ENCODE data around the gene MADD.
A peak's percentile ranks its signal among the peaks of the same experiment; 100 is the strongest.

The MADD gene

GRCh38 chr11:47372422-47372821 lies 102.5 kb downstream of the MADD start:
- H3K27me3 ChIP-seq (ENCODE audit: control insufficient read depth in 1 of 2, insufficient read depth in 2 of 2, low read length in 2 of 2) = no peaks in the 10 kb centered on the region
- H3K9ac ChIP-seq (ENCODE audit: low read depth in 1 of 2, low read length in 2 of 2) = no peak overlapping the region
- no peak overlapping the region for H3K4me3 ChIP-seq (ENCODE audit: low read depth in 1 of 2, low read length in 2 of 2)
- no peaks in the 10 kb centered on the region for H3K9me3 ChIP-seq (ENCODE audit: control insufficient read depth in 1 of 2, low read length in 2 of 2)
- no peaks in the 10 kb centered on the region for H3K4me1 ChIP-seq (ENCODE audit: control insufficient read depth in 1 of 2, insufficient read depth in 2 of 2, low read length in 2 of 2)
- H3K27ac ChIP-seq (ENCODE audit: low read depth, low read length) = no peak overlapping the region
- no peaks in the 10 kb centered on the region for H3K36me3 ChIP-seq (ENCODE audit: control insufficient read depth in 1 of 2, insufficient read depth in 2 of 2, low read length in 2 of 2)

GRCh38 chr11:47373876-47374719 lies 104.2 kb downstream of the MADD start:
- H3K36me3 ChIP-seq (ENCODE audit: control insufficient read depth in 1 of 2, insufficient read depth in 2 of 2, low read length in 2 of 2) = no peaks in the 10 kb centered on the region
- H3K27ac ChIP-seq (ENCODE audit: low read depth, low read length) = no peak overlapping the region
- no peaks in the 10 kb centered on the region for H3K4me1 ChIP-seq (ENCODE audit: control insufficient read depth in 1 of 2, insufficient read depth in 2 of 2, low read length in 2 of 2)
- no peaks in the 10 kb centered on the region for H3K27me3 ChIP-seq (ENCODE audit: control insufficient read depth in 1 of 2, insufficient read depth in 2 of 2, low read length in 2 of 2)
- peak overlapping the region in 1 of 2 donors; percentile 14 for H3K9ac ChIP-seq (ENCODE audit: low read depth in 1 of 2, low read length in 2 of 2)
- H3K4me3 ChIP-seq (ENCODE audit: low read depth in 1 of 2, low read length in 2 of 2) = no peak overlapping the region
- no peaks in the 10 kb centered on the region for H3K9me3 ChIP-seq (ENCODE audit: control insufficient read depth in 1 of 2, low read length in 2 of 2)

DNA sequence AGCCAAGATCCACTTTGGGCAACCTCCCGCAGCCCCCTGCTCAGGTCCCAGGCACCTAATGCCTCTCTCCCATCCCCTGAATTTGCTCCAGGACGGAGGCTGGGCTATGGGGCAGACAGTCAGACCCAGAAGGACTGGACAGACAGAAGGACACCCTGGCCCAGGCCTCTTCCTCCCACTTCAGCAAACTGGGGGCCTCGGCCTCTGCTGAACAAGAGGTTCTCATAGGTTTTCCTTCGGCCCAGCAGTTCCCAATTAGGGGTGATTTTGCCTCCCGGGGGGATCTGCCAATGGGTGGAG lies 104.7 kb downstream of the MADD start:
- peak overlapping the region in 1 of 2 donors; percentile 14 for H3K9ac ChIP-seq (ENCODE audit: low read depth in 1 of 2, low read length in 2 of 2)
- no peaks in the 10 kb centered on the region for H3K4me1 ChIP-seq (ENCODE audit: control insufficient read depth in 1 of 2, insufficient read depth in 2 of 2, low read length in 2 of 2)
- H3K36me3 ChIP-seq (ENCODE audit: control insufficient read depth in 1 of 2, insufficient read depth in 2 of 2, low read length in 2 of 2) = no peaks in the 10 kb centered on the region
- H3K4me3 ChIP-seq (ENCODE audit: low read depth in 1 of 2, low read length in 2 of 2) = no peak overlapping the region
- H3K27me3 ChIP-seq (ENCODE audit: control insufficient read depth in 1 of 2, insufficient read depth in 2 of 2, low read length in 2 of 2) = no peaks in the 10 kb centered on the region
- H3K27ac ChIP-seq (ENCODE audit: low read depth, low read length) = no peak overlapping the region
- H3K9me3 ChIP-seq (ENCODE audit: control insufficient read depth in 1 of 2, low read length in 2 of 2) = no peaks in the 10 kb centered on the region

DNA sequence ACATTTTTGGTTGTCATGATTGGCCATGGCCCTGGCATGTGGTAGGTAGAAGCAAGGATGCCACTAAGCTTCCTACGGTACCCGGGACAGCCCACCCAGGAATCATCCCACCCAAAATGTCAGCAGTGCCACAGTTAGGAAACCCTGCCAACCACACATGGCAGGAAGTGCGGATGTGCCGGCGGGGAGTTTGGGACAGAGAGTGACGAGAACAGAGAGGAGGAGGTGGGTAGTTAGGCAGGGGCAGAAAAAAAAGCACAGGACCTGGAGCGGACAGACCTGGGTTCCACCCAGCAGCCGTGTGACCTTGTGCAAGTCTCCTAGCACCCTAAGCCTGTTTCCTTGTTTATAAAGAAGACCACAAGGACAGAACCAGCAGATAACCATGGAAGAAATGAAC lies 105.1 kb downstream of the MADD start:
- Histone ChIP-seq H3K9me3 (ENCODE audit: control insufficient read depth in 1 of 2, low read length in 2 of 2) (no peaks in the 10 kb centered on the region), H3K4me3 (ENCODE audit: low read depth in 1 of 2, low read length in 2 of 2) (peak overlapping the region in 1 of 2 donors; percentile 57), H3K36me3 (ENCODE audit: control insufficient read depth in 1 of 2, insufficient read depth in 2 of 2, low read length in 2 of 2) (no peaks in the 10 kb centered on the region), H3K4me1 (ENCODE audit: control insufficient read depth in 1 of 2, insufficient read depth in 2 of 2, low read length in 2 of 2) (no peaks in the 10 kb centered on the region), H3K27me3 (ENCODE audit: control insufficient read depth in 1 of 2, insufficient read depth in 2 of 2, low read length in 2 of 2) (no peaks in the 10 kb centered on the region), H3K27ac (ENCODE audit: low read depth, low read length) (no peak overlapping the region), H3K9ac (ENCODE audit: low read depth in 1 of 2, low read length in 2 of 2) (no peak overlapping the region)

DNA sequence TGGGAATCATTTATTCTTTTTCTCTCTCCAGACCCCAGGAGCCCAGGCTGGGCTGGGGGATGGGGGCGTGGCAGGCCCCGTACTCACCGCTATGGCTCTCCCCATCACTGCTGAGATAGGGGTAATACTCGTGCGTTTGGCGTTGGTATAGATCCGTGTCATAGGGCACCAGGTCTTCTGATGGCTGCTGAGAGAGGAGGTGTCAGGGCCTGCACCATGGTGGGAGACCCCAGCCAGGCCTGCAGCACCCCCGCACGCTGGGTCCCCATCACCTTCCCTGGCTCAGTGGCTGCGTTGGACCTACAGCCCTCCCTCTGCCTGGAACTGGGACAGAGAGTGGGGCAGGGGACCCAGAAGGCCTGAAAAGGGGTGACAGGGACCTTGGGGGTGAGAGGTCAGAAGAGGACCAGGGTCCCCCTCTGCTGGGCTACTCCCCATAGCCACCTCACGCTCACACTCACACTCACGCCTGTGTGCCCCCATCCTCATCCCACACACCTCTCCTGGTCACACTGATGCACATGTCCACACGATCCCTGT lies 105.7 kb downstream of the MADD start:
- Histone ChIP-seq H3K36me3 (ENCODE audit: control insufficient read depth in 1 of 2, insufficient read depth in 2 of 2, low read length in 2 of 2) (no peaks in the 10 kb centered on the region), H3K27me3 (ENCODE audit: control insufficient read depth in 1 of 2, insufficient read depth in 2 of 2, low read length in 2 of 2) (no peaks in the 10 kb centered on the region), H3K9ac (ENCODE audit: low read depth in 1 of 2, low read length in 2 of 2) (no peak overlapping the region), H3K4me3 (ENCODE audit: low read depth in 1 of 2, low read length in 2 of 2) (peak overlapping the region; percentile 57 to 65), H3K4me1 (ENCODE audit: control insufficient read depth in 1 of 2, insufficient read depth in 2 of 2, low read length in 2 of 2) (no peaks in the 10 kb centered on the region), H3K9me3 (ENCODE audit: control insufficient read depth in 1 of 2, low read length in 2 of 2) (no peaks in the 10 kb centered on the region), H3K27ac (ENCODE audit: low read depth, low read length) (no peak overlapping the region)

DNA sequence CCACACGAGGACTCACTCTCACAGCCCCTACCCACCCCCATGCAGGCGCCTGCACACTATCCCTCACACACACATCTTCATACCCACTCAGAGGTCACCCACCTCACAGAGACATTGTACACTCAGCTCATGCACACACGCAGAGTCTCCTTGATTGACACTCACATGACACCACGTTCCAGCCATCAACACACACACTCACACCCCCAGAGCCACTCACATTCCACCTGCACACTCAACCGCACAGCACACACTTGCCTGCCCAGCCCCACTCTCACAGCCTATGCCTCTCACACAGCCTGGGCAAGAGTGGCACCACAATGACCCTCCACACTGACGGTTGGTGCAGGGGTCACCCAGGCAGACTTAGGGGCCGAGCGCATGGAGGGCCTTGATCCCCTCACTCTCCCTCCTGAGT lies 106.2 kb downstream of the MADD start:
- Histone ChIP-seq H3K9me3 (ENCODE audit: control insufficient read depth in 1 of 2, low read length in 2 of 2) (no peaks in the 10 kb centered on the region), H3K4me1 (ENCODE audit: control insufficient read depth in 1 of 2, insufficient read depth in 2 of 2, low read length in 2 of 2) (no peaks in the 10 kb centered on the region), H3K27ac (ENCODE audit: low read depth, low read length) (no peak overlapping the region), H3K36me3 (ENCODE audit: control insufficient read depth in 1 of 2, insufficient read depth in 2 of 2, low read length in 2 of 2) (no peaks in the 10 kb centered on the region), H3K4me3 (ENCODE audit: low read depth in 1 of 2, low read length in 2 of 2) (peak overlapping the region; percentile 57 to 65), H3K9ac (ENCODE audit: low read depth in 1 of 2, low read length in 2 of 2) (peak overlapping the region in 1 of 2 donors; percentile 25), H3K27me3 (ENCODE audit: control insufficient read depth in 1 of 2, insufficient read depth in 2 of 2, low read length in 2 of 2) (no peaks in the 10 kb centered on the region)

DNA sequence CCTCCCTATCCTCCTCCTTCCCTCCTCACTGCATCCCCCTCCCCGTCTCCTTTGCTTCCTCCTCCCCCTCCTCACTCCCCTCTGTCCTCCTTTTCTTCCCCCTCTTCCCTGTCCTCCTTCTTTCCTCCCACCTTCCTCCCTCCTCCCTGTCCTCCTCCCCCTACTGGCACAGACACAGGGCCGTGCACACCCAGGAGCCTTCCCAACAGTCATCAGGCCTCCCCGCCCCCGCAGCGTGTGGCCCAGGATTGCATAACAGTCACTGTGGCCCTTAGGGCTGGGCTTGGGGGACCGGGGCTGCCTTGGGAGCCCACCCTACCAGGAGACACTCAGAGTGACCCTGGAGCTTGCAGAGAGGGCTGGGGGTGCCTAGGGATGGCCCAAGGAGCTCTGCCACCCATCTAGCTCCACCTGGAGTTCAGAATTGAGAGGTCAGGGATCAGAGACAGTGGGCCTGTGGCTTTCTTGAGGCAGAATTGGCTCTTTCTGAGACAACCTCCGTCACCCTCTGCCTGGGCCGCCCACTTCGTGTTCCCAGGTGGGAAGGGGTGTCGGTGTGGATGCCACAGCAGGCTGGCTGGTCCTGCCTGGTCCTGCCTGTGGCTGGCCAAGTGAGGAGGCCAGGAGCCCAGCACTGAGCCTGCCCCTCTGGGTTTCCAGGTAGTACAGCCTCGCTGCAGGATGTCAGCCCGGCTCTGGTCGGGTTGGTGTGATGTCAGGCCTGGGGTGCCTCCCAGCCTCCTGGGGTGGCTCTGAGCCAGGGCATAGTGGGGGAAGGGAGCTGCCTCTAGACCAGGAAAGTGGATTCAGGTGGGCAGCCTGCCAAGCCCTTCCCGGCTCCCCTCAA lies 106.8 kb downstream of the MADD start:
- Histone ChIP-seq H3K4me3 (ENCODE audit: low read depth in 1 of 2, low read length in 2 of 2) (peak overlapping the region; percentile 63 to 65), H3K4me1 (ENCODE audit: control insufficient read depth in 1 of 2, insufficient read depth in 2 of 2, low read length in 2 of 2) (no peaks in the 10 kb centered on the region), H3K9me3 (ENCODE audit: control insufficient read depth in 1 of 2, low read length in 2 of 2) (no peaks in the 10 kb centered on the region), H3K27me3 (ENCODE audit: control insufficient read depth in 1 of 2, insufficient read depth in 2 of 2, low read length in 2 of 2) (no peaks in the 10 kb centered on the region), H3K9ac (ENCODE audit: low read depth in 1 of 2, low read length in 2 of 2) (peak overlapping the region; percentile 38 to 51), H3K27ac (ENCODE audit: low read depth, low read length) (no peak overlapping the region), H3K36me3 (ENCODE audit: control insufficient read depth in 1 of 2, insufficient read depth in 2 of 2, low read length in 2 of 2) (no peaks in the 10 kb centered on the region)

DNA sequence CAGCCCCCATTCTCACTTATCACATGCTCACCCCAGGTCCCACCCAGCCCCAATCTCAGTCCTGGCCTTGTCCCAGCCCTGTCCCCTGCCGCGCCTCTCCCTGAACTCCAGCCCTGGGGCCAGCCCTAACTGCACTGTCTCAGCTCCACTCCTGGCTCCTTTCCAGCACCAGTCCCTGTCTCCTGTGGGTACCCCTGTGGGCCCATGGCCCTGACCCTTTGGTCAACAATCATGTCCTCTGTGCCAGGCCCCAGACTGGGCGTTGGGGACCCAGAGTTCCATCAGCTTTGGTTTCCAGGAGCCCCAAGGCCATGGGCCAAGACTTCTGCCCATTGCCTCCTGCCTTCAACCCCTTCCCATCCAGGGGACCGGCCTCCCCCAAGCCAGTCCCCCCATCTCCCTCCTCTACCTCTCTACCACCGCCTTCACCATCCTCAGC lies 107.7 kb downstream of the MADD start:
- H3K36me3 ChIP-seq (ENCODE audit: control insufficient read depth in 1 of 2, insufficient read depth in 2 of 2, low read length in 2 of 2) = no peaks in the 10 kb centered on the region
- peak overlapping the region; percentile 22 for H3K27ac ChIP-seq (ENCODE audit: low read depth, low read length)
- peak overlapping the region; percentile 63 to 65 for H3K4me3 ChIP-seq (ENCODE audit: low read depth in 1 of 2, low read length in 2 of 2)
- H3K9me3 ChIP-seq (ENCODE audit: control insufficient read depth in 1 of 2, low read length in 2 of 2) = no peaks in the 10 kb centered on the region
- H3K9ac ChIP-seq (ENCODE audit: low read depth in 1 of 2, low read length in 2 of 2) = peak overlapping the region; percentile 44 to 51
- H3K4me1 ChIP-seq (ENCODE audit: control insufficient read depth in 1 of 2, insufficient read depth in 2 of 2, low read length in 2 of 2) = no peaks in the 10 kb centered on the region
- no peaks in the 10 kb centered on the region for H3K27me3 ChIP-seq (ENCODE audit: control insufficient read depth in 1 of 2, insufficient read depth in 2 of 2, low read length in 2 of 2)

- Histone ChIP-seq H3K27ac (ENCODE audit: low read depth, low read length) (peak within 1 kb of the TSS; percentile 22), H3K36me3 (ENCODE audit: control insufficient read depth in 1 of 2, insufficient read depth in 2 of 2, low read length in 2 of 2) (no peaks in the 10 kb centered on the region), H3K27me3 (ENCODE audit: control insufficient read depth in 1 of 2, insufficient read depth in 2 of 2, low read length in 2 of 2) (no peaks in the 10 kb centered on the region), H3K9ac (ENCODE audit: low read depth in 1 of 2, low read length in 2 of 2) (peak within 1 kb of the TSS; percentile 44 to 51), H3K4me1 (ENCODE audit: control insufficient read depth in 1 of 2, insufficient read depth in 2 of 2, low read length in 2 of 2) (no peaks in the 10 kb centered on the region), H3K4me3 (ENCODE audit: low read depth in 1 of 2, low read length in 2 of 2) (peak within 1 kb of the TSS; percentile 63 to 65), H3K9me3 (ENCODE audit: control insufficient read depth in 1 of 2, low read length in 2 of 2) (no peaks in the 10 kb centered on the region)
Measured at GRCh38 chr11:47378010-47378835, 108.3 kb downstream of the MADD start, which contains the start of gene SPI1. TSS of gene SPI1 (minus strand) at chr11:47378547. CDS start at chr11:47378353, 194 bp downstream.

Measured in duodenal mucosa (tissue), 2 donors.